ENCODE data around the gene HELZ2.

HELZ2 gene

GRCh38 chr20:63553933-63554290, 20.1 kb downstream of the HELZ2 start, which contains the start of gene FNDC11:
Gene FNDC11, plus strand, starts transcription at chr20:63554159. Its CDS starts 1,505 bp downstream, at chr20:63555664.
- Histone ChIP-seq H3K9ac (ENCODE audit: low read length in 2 of 2) (no peak within 1 kb of the TSS), H3K9me3 (ENCODE audit: control insufficient read depth in 2 of 2, low read length in 2 of 2) (no peaks in the 10 kb centered on the region), H3K4me3 (ENCODE audit: low read length in 2 of 2) (peak within 1 kb of the TSS; percentile 62 to 70), H3K27me3 (ENCODE audit: control insufficient read depth in 1 of 2, insufficient read depth in 2 of 2, low read length in 2 of 2) (peaks cover 6% of the 10 kb centered on the region in 2 donors), H3K36me3 (ENCODE audit: control insufficient read depth in 2 of 2, insufficient read depth in 2 of 2, low read length in 2 of 2) (no peaks in the 10 kb centered on the region), H3K4me1 (ENCODE audit: control insufficient read depth, insufficient read depth, low read length) (peaks cover 11% of the 10 kb centered on the region), H3K27ac (ENCODE audit: low read length) (no peak within 1 kb of the TSS)

- Histone ChIP-seq H3K27me3 (ENCODE audit: control insufficient read depth in 1 of 2, insufficient read depth in 2 of 2, low read length in 2 of 2) (peaks cover 10 to 11% of the 10 kb centered on the region in 2 donors), H3K36me3 (ENCODE audit: control insufficient read depth in 2 of 2, insufficient read depth in 2 of 2, low read length in 2 of 2) (no peaks in the 10 kb centered on the region), H3K4me1 (ENCODE audit: control insufficient read depth, insufficient read depth, low read length) (peaks cover 11% of the 10 kb centered on the region), H3K4me3 (ENCODE audit: low read length in 2 of 2) (peak overlapping the region; percentile 62 to 70), H3K9me3 (ENCODE audit: control insufficient read depth in 2 of 2, low read length in 2 of 2) (no peaks in the 10 kb centered on the region), H3K27ac (ENCODE audit: low read length) (no peak overlapping the region), H3K9ac (ENCODE audit: low read length in 2 of 2) (no peak overlapping the region)
These were observed 20.6 kb downstream of the HELZ2 start for GRCh38 chr20:63553251-63553932.

- Histone ChIP-seq H3K9me3 (ENCODE audit: control insufficient read depth in 2 of 2, low read length in 2 of 2) (no peaks in the 10 kb centered on the region), H3K9ac (ENCODE audit: low read length in 2 of 2) (no peak overlapping the region), H3K4me1 (ENCODE audit: control insufficient read depth, insufficient read depth, low read length) (peaks cover 11% of the 10 kb centered on the region), H3K36me3 (ENCODE audit: control insufficient read depth in 2 of 2, insufficient read depth in 2 of 2, low read length in 2 of 2) (no peaks in the 10 kb centered on the region), H3K4me3 (ENCODE audit: low read length in 2 of 2) (no peak overlapping the region), H3K27ac (ENCODE audit: low read length) (no peak overlapping the region), H3K27me3 (ENCODE audit: control insufficient read depth in 1 of 2, insufficient read depth in 2 of 2, low read length in 2 of 2) (peaks cover 14 to 16% of the 10 kb centered on the region in 2 donors)
These were observed 21.4 kb downstream of the HELZ2 start for GRCh38 chr20:63552481-63553249.

GRCh38 chr20:63551068-63551467, 23.0 kb downstream of the HELZ2 start:
- H3K36me3 ChIP-seq (ENCODE audit: control insufficient read depth in 2 of 2, insufficient read depth in 2 of 2, low read length in 2 of 2): no peaks in the 10 kb centered on the region
- H3K9me3 ChIP-seq (ENCODE audit: control insufficient read depth in 2 of 2, low read length in 2 of 2): no peaks in the 10 kb centered on the region
- H3K27me3 ChIP-seq (ENCODE audit: control insufficient read depth in 1 of 2, insufficient read depth in 2 of 2, low read length in 2 of 2): peaks cover 16 to 18% of the 10 kb centered on the region in 2 donors
- H3K4me3 ChIP-seq (ENCODE audit: low read length in 2 of 2): no peak overlapping the region
- peaks cover 11% of the 10 kb centered on the region for H3K4me1 ChIP-seq (ENCODE audit: control insufficient read depth, insufficient read depth, low read length)
- no peak overlapping the region for H3K27ac ChIP-seq (ENCODE audit: low read length)
- H3K9ac ChIP-seq (ENCODE audit: low read length in 2 of 2): no peak overlapping the region

GRCh38 chr20:63549679-63550282, 24.3 kb downstream of the HELZ2 start:
- Histone ChIP-seq H3K36me3 (ENCODE audit: control insufficient read depth in 2 of 2, insufficient read depth in 2 of 2, low read length in 2 of 2) (no peaks in the 10 kb centered on the region), H3K27me3 (ENCODE audit: control insufficient read depth in 1 of 2, insufficient read depth in 2 of 2, low read length in 2 of 2) (peaks cover 16 to 22% of the 10 kb centered on the region in 2 donors)

GRCh38 chr20:63549019-63549418, 25.0 kb downstream of the HELZ2 start:
- Histone ChIP-seq H3K27ac (ENCODE audit: low read length) (no peak overlapping the region), H3K9me3 (ENCODE audit: control insufficient read depth in 2 of 2, low read length in 2 of 2) (no peaks in the 10 kb centered on the region), H3K4me1 (ENCODE audit: control insufficient read depth, insufficient read depth, low read length) (peaks cover 8% of the 10 kb centered on the region), H3K27me3 (ENCODE audit: control insufficient read depth in 1 of 2, insufficient read depth in 2 of 2, low read length in 2 of 2) (peaks cover 18 to 22% of the 10 kb centered on the region in 2 donors), H3K4me3 (ENCODE audit: low read length in 2 of 2) (no peak overlapping the region), H3K36me3 (ENCODE audit: control insufficient read depth in 2 of 2, insufficient read depth in 2 of 2, low read length in 2 of 2) (no peaks in the 10 kb centered on the region), H3K9ac (ENCODE audit: low read length in 2 of 2) (no peak overlapping the region)

More at GRCh38 chr20:63549679-63550282, 24.3 kb downstream of the HELZ2 start:
- Histone ChIP-seq H3K27ac (ENCODE audit: low read length) (no peak overlapping the region), H3K9ac (ENCODE audit: low read length in 2 of 2) (no peak overlapping the region), H3K4me1 (ENCODE audit: control insufficient read depth, insufficient read depth, low read length) (peaks cover 11% of the 10 kb centered on the region), H3K4me3 (ENCODE audit: low read length in 2 of 2) (no peak overlapping the region), H3K9me3 (ENCODE audit: control insufficient read depth in 2 of 2, low read length in 2 of 2) (no peaks in the 10 kb centered on the region)

- H3K36me3 ChIP-seq (ENCODE audit: control insufficient read depth in 2 of 2, insufficient read depth in 2 of 2, low read length in 2 of 2): no peaks in the 10 kb centered on the region
- no peak overlapping the region for H3K4me3 ChIP-seq (ENCODE audit: low read length in 2 of 2)
- H3K4me1 ChIP-seq (ENCODE audit: control insufficient read depth, insufficient read depth, low read length): peaks cover 3% of the 10 kb centered on the region
- no peak overlapping the region for H3K27ac ChIP-seq (ENCODE audit: low read length)
- H3K27me3 ChIP-seq (ENCODE audit: control insufficient read depth in 1 of 2, insufficient read depth in 2 of 2, low read length in 2 of 2): peaks cover 20 to 22% of the 10 kb centered on the region in 2 donors
- no peaks in the 10 kb centered on the region for H3K9me3 ChIP-seq (ENCODE audit: control insufficient read depth in 2 of 2, low read length in 2 of 2)
- H3K9ac ChIP-seq (ENCODE audit: low read length in 2 of 2): no peak overlapping the region
These were observed 25.5 kb downstream of the HELZ2 start for GRCh38 chr20:63548542-63548941.

- no peak within 1 kb of the TSS for H3K27ac ChIP-seq (ENCODE audit: low read length)
- no peak within 1 kb of the TSS for H3K9ac ChIP-seq (ENCODE audit: low read length in 2 of 2)
- H3K4me3 ChIP-seq (ENCODE audit: low read length in 2 of 2): no peak within 1 kb of the TSS
- peaks cover 20 to 22% of the 10 kb centered on the region in 2 donors for H3K27me3 ChIP-seq (ENCODE audit: control insufficient read depth in 1 of 2, insufficient read depth in 2 of 2, low read length in 2 of 2)
- H3K9me3 ChIP-seq (ENCODE audit: control insufficient read depth in 2 of 2, low read length in 2 of 2): no peaks in the 10 kb centered on the region
- H3K4me1 ChIP-seq (ENCODE audit: control insufficient read depth, insufficient read depth, low read length): peaks cover 2% of the 10 kb centered on the region
- no peaks in the 10 kb centered on the region for H3K36me3 ChIP-seq (ENCODE audit: control insufficient read depth in 2 of 2, insufficient read depth in 2 of 2, low read length in 2 of 2)
These were observed 26.1 kb downstream of the HELZ2 start, which contains the start of gene SRMS for GRCh38 chr20:63547725-63548480. Gene SRMS, minus strand, starts transcription at chr20:63547749. Its CDS starts 286 bp downstream, at chr20:63547463.

- Histone ChIP-seq H3K9me3 (ENCODE audit: control insufficient read depth in 2 of 2, low read length in 2 of 2) (no peaks in the 10 kb centered on the region), H3K36me3 (ENCODE audit: control insufficient read depth in 2 of 2, insufficient read depth in 2 of 2, low read length in 2 of 2) (no peaks in the 10 kb centered on the region), H3K4me3 (ENCODE audit: low read length in 2 of 2) (no peak overlapping the region), H3K27ac (ENCODE audit: low read length) (no peak overlapping the region), H3K4me1 (ENCODE audit: control insufficient read depth, insufficient read depth, low read length) (no peaks in the 10 kb centered on the region), H3K27me3 (ENCODE audit: control insufficient read depth in 1 of 2, insufficient read depth in 2 of 2, low read length in 2 of 2) (peaks cover 20 to 22% of the 10 kb centered on the region in 2 donors), H3K9ac (ENCODE audit: low read length in 2 of 2) (no peak overlapping the region)
These were observed 26.9 kb downstream of the HELZ2 start for GRCh38 chr20:63546956-63547724.
